Stomach smooth muscle (tissue), 2 donors: ENCODE results near the gene ZMYND19.
"Not testable (repeated sequence)": the region's sequence is repeated elsewhere in the genome, so short reads cannot be mapped to it uniquely, and the experiment has no call there.

Experiments
- H3K27ac ChIP-seq: one replicate; pipeline ENCODE4 v1.7.0; 2013; ENCODE audit warnings: mild to moderate bottlenecking, low read length, inconsistent platforms
- H3K27me3 ChIP-seq, 2 donors: one replicate each; pipeline ENCODE4 v1.7.0; 2013; ENCODE audit warnings: low read length in 2 of 2; ENCODE audit not compliant: insufficient read depth in 2 of 2, control insufficient read depth in 1 of 2
- H3K36me3 ChIP-seq, 2 donors: one replicate each; pipeline ENCODE4 v1.7.0; 2013; ENCODE audit warnings: low read length in 2 of 2; ENCODE audit not compliant: control insufficient read depth in 2 of 2, insufficient read depth in 2 of 2
- H3K4me1 ChIP-seq: one replicate; pipeline ENCODE4 v1.7.0; 2013; ENCODE audit warnings: low read length; ENCODE audit not compliant: control insufficient read depth, insufficient read depth
- H3K4me3 ChIP-seq, 2 donors: one replicate each; pipeline ENCODE4 v1.7.0; 2013; ENCODE audit warnings: low read length in 2 of 2
- H3K9ac ChIP-seq, 2 donors: one replicate each; pipeline ENCODE4 v1.7.0; 2013; ENCODE audit warnings: low read length in 2 of 2, mild to moderate bottlenecking in 1 of 2
- H3K9me3 ChIP-seq, 2 donors: one replicate each; pipeline ENCODE4 v1.7.0; 2013; ENCODE audit warnings: low read length in 2 of 2; ENCODE audit not compliant: control insufficient read depth in 2 of 2
- donor health status: healthy.
- donor health status: Pancreatic carcinoma.

ZMYND19 gene

DNA sequence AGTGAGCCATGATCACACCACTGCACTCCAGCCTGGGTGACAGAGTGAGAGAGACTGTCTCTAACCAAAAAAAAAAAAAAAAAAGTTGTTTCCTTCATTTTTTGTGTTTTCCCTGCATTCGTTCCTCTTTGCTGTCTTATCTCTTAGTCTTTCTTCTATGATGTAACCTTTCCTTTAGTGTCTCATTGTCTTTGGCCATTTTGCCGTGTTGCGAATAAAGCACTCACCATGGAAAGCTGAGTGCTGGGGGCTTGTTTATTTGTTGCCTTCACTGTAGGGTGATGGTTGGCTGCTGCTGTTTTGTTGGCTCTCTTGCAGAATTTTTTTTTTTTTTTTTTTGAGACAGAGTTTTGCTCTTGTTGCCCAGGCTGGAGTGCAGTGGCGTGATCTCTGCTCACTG, 36.2 kb upstream of the ZMYND19 start:
- H3K4me3 ChIP-seq = no peak overlapping the region
- H3K36me3 ChIP-seq = no peaks in the 10 kb centered on the region
- H3K27me3 ChIP-seq = no peaks in the 10 kb centered on the region
- H3K4me1 ChIP-seq = peaks cover 8% of the 10 kb centered on the region
- no peak overlapping the region for H3K9ac ChIP-seq
- no peak overlapping the region for H3K27ac ChIP-seq
- H3K9me3 ChIP-seq = no peaks in the 10 kb centered on the region

DNA sequence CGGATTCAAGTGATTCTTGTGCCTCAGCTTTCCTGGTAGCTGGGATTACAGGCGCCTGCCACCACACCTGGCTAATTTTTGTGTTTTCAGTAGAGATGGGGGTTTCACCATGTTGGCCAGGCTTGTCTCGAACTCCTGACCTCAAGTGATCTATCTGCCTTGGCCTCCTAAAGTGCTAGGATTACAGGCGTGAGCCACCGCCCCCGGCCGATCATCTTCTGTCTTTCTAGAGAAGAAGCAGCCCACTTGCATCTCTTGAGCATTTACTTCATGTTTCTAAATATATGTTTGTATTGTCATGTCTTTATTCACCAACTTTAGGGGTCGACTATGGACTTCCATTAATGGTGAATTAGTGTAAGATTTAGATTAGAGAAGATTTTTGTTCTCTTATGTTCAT, 31.9 kb upstream of the ZMYND19 start:
- H3K9ac ChIP-seq, H3K4me3 ChIP-seq, H3K27me3 ChIP-seq, H3K36me3 ChIP-seq, H3K27ac ChIP-seq, H3K9me3 ChIP-seq: not testable (repeated sequence)
- H3K4me1 ChIP-seq = peaks cover 31% of the 10 kb centered on the region

DNA sequence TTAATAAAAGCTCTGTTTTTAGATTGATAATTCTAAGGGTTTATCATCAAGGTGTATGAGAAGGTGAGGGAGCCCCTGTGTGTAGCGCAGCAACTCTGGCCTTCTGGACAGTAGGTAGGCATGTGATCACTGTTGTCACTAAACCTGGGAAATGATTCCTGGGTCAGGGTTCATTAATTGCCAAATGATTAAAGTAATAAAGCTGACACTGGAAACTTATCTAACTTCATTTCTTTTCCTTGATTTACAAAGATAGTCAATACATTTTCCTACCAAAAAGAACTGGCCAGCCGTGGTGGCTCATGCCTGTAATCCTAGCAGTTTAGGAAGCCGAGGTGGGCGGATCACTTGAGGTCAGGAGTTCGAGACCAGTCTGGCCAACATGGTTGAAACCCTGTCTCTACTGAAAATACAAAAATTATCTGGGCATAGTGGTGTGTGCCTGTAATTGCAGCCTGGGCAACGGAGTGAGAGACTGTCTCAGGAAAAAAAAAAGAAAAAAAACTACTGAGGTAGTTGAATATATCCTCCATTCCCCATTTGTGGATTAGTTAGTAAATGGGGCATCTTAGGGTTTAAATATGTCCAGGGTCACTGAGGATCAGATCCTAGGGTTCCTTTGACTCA, 30.9 kb upstream of the ZMYND19 start:
- Histone ChIP-seq H3K36me3 (peaks cover 0 to 2% of the 10 kb centered on the region in 2 donors), H3K4me1 (peaks cover 31% of the 10 kb centered on the region), H3K27me3 (no peaks in the 10 kb centered on the region), H3K9ac (peak overlapping the region in 1 of 2 donors; percentile 2), H3K4me3 (peak overlapping the region in 1 of 2 donors; percentile 35), H3K9me3 (no peaks in the 10 kb centered on the region), H3K27ac (no peak overlapping the region)

DNA sequence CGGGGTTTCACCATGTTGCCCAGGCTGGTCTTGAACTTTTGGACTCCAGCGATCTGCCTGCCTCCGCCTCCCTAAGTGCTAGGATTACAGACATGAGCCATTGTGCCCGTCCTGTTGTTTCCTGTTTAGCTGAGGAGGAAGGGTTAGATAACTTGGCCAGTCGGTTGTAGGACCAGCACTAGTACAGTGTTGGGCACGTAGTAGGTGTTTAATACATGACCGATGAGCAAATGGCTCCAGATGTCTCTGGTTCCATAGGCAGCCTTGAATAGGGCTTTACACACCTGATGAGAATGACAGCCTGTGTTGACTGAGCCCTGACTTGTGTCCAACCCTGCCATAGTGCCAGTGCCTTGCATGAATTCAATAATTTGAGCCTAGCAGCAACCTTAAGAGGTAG, 30.3 kb upstream of the ZMYND19 start:
- Histone ChIP-seq H3K27ac (no peak overlapping the region), H3K4me1 (peaks cover 31% of the 10 kb centered on the region)

DNA sequence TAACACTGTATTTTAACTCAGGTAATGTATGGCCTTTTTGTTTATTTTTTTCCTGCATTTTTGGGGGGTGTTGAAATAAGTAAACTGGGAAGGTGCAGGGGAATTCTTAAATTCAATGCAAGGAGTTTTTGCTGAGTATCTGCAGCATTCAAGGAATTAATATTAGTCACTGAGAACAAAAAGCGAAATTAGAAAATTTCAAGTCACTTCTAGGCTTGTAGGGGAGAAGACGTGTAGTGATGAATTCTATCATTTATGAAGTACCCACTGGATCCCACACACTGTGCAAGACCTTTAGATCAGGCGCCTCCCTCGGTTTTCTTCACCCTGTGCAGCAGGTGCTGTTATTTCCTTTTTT, 29.7 kb upstream of the ZMYND19 start:
- peak overlapping the region; percentile 82 to 92 for H3K9ac ChIP-seq
- H3K27me3 ChIP-seq = no peaks in the 10 kb centered on the region
- H3K27ac ChIP-seq = peak overlapping the region; percentile 75
- no peaks in the 10 kb centered on the region for H3K9me3 ChIP-seq
- H3K4me1 ChIP-seq = peaks cover 31% of the 10 kb centered on the region
- peaks cover 0 to 4% of the 10 kb centered on the region in 2 donors for H3K36me3 ChIP-seq
- peak overlapping the region; percentile 83 to 88 for H3K4me3 ChIP-seq

More for the DNA sequence above, 30.3 kb upstream of the ZMYND19 start:
- H3K27me3 ChIP-seq = no peaks in the 10 kb centered on the region
- H3K9me3 ChIP-seq = no peaks in the 10 kb centered on the region
- peak overlapping the region in 1 of 2 donors; percentile 35 for H3K4me3 ChIP-seq
- H3K36me3 ChIP-seq = peaks cover 0 to 3% of the 10 kb centered on the region in 2 donors
- peak overlapping the region; percentile 2 to 58 for H3K9ac ChIP-seq

DNA sequence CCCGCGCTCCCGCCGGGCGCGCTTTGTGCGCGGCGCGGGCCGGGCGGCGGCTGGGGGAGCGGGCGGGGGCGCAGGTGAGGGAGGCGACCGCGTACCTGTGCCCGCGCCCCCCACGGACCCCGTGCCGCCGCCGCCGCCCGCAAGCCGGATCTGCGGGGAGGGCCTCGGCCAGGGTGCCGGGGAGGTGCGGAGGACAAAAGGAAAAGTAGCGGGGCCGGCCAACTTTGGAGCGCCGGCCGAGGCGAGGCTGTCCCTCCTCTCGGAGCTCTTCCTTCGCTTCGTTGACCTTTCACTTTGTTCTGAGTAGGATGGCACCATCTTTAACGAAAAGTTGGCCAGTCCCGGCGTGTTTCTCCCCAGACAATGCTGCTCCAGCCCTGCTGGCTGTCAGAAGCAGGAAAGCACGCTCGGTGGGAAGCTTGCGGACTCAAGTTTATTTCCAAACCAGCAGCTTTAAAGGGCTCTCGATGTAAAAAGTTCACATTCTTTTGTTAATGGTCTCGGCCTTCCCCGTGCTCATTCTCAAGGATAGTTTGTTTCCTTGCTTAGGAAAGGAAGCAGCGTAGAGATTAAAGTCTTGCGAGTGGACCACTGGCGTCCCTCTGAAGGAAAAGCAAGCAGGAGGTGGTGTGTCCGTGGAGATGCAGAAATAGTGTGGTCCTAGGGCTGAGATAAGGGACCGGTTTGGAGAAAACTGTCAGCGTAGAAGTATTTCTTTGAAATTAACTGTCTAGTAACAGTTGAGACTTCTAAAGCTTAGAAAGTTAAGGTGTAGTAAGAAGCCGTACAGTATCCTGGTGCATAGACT, 29.1 kb upstream of the ZMYND19 start:
- peak overlapping the region; percentile 83 to 88 for H3K4me3 ChIP-seq
- peak overlapping the region; percentile 82 to 92 for H3K9ac ChIP-seq
- H3K27ac ChIP-seq = peak overlapping the region; percentile 75
- H3K36me3 ChIP-seq = peaks cover 0 to 5% of the 10 kb centered on the region in 2 donors
- no peaks in the 10 kb centered on the region for H3K9me3 ChIP-seq
- H3K4me1 ChIP-seq = peaks cover 31% of the 10 kb centered on the region
- no peaks in the 10 kb centered on the region for H3K27me3 ChIP-seq

DNA sequence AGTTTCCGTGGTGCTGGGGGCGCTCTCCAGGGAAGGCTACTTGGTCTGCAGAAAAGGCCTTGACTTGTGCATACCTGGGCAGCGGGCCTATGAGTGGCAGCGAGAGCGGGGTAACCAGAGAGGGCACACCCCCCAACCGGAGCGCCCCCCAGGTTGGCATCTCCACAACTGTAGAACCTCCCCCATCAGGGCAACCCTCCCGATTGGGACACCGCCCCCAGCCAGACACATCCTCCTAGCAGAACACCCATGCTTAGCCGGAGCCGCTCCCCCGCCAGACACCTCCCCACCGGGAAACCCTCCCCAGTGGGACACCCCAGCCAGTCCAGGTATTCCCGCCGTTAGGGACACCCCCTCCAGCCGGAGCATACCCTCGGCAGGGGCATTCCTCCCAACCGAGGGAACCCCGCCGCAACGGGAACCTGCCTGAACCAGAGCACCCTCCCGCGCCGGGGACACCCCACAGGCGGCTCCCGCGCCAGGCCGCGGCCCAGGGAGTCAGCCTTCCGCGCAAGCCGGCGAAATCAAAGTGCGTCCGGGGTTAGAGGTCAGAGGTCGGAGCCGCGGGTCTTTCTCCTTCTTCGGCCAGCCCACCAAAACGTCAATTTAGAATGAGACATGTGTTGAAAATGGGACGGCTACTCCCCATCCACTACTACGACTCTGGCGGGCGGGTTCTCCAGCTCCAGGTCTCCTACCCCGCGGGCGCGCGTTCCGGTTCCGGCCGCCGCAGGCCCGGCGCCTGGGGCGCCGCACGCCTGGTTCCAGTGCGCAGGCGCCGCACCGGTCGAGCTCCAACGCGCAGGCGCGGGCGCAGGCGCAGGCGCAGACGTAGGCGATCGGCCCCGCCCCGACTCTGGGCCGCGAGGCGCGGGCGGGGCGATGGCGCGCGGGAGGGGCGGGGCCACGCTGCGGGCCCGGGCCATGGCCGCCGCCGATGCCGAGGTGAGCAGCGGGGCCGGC, 28.1 kb upstream of the ZMYND19 start, which contains the start of gene EHMT1:
Gene EHMT1 (plus strand): TSS at position 901 of the 963 bp plus-strand sequence. CDS start 24 bp downstream, at position 925.
- Histone ChIP-seq H3K4me3 (peak within 1 kb of the TSS; percentile 93 to 96), H3K36me3 (peaks cover 0 to 12% of the 10 kb centered on the region in 2 donors), H3K4me1 (peaks cover 31% of the 10 kb centered on the region), H3K27ac (peak within 1 kb of the TSS; percentile 92), H3K27me3 (no peaks in the 10 kb centered on the region), H3K9ac (peak within 1 kb of the TSS; percentile 97 to 98), H3K9me3 (no peaks in the 10 kb centered on the region)

DNA sequence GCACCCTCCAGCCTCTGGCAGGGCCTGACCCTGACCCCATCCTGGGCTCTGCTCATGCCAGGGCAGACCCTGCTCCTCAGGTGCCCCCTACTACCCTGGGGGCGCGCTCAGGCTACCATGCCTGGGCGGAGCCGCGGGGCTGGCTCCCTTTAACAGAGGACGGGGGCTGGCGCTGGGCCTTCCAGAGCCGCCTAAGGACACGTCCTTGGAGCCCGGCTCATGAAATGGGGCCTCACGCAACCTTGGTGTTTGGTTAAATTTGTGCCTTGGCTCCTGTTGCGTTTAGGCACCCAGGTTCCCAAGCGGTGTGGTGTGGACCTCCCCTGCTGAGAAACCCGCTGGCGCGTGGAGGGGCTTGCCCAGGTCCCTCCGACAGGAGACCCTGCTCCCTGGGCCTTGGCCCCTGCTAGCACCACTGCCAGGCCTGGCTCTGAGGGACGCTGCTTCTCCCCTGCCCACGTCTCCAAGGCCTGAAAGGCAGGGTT, 25.1 kb upstream of the ZMYND19 start:
- Histone ChIP-seq H3K4me1 (peaks cover 35% of the 10 kb centered on the region), H3K27me3 (no peaks in the 10 kb centered on the region), H3K4me3 (no peak overlapping the region), H3K27ac (no peak overlapping the region), H3K9me3 (no peaks in the 10 kb centered on the region), H3K36me3 (peaks cover 0 to 12% of the 10 kb centered on the region in 2 donors), H3K9ac (no peak overlapping the region)

DNA sequence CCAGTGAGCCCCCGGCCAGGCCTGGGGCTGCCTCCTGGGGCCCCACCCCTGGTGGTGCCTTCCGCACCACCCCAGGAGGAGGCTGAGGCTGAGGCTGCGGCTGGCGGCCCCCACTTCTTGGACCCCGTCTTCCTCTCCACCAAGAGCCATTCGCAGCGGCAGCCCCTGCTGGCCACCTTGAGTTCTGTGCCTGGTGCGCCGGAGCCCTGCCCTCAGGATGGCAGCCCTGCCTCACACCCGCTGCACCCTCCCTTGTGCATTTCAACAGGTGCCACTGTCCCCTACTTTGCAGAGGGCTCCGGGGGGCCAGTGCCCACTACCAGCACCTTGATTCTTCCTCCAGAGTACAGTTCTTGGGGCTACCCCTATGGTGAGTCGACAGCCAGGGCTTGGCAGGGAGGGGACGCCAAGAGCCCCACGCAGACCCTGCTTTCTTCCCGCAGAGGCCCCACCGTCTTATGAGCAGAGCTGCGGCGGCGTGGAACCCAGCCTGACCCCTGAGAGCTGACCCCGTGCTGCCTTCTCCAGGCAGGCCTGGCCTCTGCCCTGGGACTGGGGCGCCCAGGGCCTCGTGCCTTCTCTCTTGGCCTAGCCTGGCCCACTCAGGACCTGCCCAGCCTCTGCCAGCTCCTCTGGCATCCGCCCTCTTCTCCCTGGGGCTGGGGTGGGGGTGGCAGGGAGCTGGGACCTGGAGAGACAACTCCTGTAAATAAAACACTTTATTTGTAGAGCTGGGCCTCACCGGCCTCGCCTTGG, 24.5 kb upstream of the ZMYND19 start:
- peaks cover 29% of the 10 kb centered on the region for H3K4me1 ChIP-seq

More for the DNA sequence above, 24.5 kb upstream of the ZMYND19 start:
- Histone ChIP-seq H3K27ac (no peak overlapping the region), H3K9ac (no peak overlapping the region), H3K4me3 (no peak overlapping the region), H3K27me3 (no peaks in the 10 kb centered on the region), H3K9me3 (no peaks in the 10 kb centered on the region), H3K36me3 (peaks cover 0 to 12% of the 10 kb centered on the region in 2 donors)
